SW 1271 (cell line): ENCODE measurements around the gene ZNF761.
"Not testable (repeated sequence)": the region's sequence is repeated elsewhere in the genome, so short reads cannot be mapped to it uniquely, and the experiment has no call there.

Experiments used
- DNase-seq, 2 experiments: peaks; one replicate each; lab custom pipeline; 2025; lab: John Stamatoyannopoulos, UW

ZNF761 gene

DNA sequence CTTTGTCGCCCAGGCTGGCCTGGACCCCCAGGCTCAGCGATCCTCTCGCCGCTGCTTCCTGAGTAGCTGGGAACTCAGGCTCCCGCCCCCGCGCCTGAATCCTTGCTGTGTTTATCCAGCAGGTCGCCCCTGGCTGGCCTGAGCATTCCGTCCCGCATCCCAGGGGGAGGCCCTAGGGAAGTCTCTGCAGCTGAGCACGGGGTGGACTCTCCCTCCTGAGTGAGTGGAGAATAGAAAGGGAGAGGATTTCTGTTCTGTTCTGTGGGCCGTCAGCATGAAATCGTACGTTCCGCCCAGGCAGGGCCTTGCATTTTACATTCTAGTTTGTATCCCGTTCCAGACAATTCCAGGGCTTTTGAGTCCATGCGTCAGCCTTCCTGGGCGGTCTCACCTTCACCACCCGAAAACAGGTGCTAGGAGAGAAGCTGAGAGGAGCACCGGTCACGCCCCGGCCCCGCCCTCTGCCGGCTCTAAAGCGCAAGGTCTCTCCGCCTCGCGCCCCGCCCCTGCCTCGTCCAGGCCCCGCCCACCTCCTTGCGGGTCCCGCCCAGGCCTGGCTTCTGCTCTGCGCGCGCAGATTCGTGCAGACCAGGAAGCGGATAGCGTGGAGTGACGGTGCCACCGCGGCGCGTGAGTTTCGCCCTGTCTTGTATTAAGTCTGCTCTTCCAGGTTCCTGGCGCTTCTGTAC is at the start of gene ZNF761:
ZNF761 (plus strand) TSS at position 586 of the 689 bp plus-strand sequence. CDS start 15,285 bp downstream, outside the sequence.
- peak; percentile 50 to 76 for DNase-seq

DNA sequence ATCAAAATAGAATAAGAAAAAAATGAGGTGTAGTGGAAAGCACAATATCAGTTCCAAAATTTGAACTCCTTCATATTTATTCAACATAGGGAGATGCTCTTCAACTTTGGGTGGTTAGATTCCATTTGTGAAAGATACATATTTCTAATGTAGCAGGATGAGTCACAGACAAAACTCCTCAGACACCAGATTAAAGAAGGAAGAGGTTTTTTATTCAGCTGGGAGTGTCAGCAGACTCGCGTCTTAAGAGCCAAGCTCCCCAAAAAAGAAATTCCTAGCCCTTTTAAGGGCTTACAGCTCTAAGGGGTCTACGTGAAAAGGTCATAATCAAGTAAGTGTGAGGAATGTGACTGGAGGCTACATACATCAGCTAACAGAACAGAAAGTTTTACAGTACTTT is 43.6 kb upstream of the ZNF761 start:
- DNase-seq = no peak

DNA sequence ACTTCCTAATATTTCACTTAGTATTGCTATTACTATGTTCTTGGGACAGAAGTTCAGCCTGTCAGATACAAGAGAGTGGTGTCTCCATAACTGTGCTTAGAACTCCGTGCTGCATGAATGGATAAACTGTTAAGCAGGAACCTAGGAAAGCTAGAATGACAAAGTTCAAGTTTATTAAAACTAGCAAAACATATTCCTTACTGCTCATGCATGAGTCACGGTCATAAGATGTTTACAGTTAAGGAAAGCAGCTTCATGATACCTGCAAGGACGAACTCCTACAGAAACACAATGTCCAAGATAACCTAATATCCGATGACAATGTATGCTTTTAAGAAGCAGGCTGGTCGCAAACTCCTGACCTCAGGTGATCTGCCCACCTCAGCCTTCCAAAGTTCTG is 42.9 kb upstream of the ZNF761 start:
- DNase-seq = no peak

DNA sequence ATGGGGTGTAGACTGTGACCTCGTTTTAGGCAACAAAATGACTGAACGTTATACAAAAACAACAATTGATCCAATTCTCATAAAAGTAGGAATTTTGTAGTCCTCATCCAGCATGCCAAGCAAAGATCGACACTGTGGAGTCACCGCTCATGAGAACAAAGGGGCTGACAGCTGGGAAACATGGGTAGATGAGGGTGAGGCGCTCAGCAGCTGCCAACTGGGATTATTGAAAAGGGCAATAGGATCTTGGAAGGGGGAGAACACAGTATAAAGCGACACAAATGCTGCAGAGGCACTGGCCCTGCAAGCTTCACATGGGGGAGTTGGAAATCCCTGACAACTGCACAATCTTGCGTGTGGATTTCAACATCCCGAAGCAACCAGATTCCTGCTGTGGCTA is 42.2 kb upstream of the ZNF761 start:
- no peak for DNase-seq

DNA sequence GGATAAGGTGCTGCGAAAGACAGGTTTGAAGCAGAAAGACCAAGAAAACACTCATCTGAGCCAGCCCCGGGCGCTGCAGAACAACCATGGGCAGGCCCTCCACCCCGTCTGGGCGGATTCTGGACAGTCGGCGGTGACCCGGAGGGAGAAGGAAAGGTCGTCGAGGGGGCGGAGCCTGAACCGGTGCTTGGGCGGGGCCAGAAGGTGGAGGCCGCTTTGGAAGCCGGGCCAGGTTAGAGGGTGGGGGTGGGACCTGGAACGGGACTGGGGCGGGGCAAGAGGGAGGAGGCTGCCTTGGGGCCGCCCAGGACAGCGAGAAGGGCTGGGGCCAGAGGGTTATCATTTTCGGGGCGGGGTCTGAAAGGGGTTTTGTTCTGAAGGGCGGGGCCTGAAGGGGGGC is 41.8 kb upstream of the ZNF761 start:
- DNase-seq = no peak

DNA sequence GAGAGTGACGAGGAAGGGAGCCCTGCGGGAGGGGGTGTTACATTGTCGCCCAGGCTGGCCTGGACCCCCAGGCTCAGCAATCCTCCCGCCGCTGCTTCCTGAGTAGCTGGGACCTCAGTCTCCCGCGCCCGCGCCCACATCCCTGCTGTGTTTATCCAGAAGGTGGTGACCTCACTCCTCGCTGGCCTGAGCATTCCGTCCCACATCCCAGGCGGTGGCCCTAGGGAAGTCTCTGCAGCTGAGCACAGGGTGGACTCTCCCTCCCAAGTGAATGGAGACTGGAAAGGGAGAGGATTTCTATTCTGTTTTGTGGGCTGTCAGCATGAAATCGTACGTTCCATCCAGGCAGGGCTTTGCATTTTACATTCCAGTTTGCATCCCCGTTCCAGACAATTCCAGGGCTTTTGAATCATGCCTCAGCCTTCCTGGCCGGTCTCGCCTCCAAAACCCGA is 37.2 kb upstream of the ZNF761 start:
- DNase-seq = no peak

DNA sequence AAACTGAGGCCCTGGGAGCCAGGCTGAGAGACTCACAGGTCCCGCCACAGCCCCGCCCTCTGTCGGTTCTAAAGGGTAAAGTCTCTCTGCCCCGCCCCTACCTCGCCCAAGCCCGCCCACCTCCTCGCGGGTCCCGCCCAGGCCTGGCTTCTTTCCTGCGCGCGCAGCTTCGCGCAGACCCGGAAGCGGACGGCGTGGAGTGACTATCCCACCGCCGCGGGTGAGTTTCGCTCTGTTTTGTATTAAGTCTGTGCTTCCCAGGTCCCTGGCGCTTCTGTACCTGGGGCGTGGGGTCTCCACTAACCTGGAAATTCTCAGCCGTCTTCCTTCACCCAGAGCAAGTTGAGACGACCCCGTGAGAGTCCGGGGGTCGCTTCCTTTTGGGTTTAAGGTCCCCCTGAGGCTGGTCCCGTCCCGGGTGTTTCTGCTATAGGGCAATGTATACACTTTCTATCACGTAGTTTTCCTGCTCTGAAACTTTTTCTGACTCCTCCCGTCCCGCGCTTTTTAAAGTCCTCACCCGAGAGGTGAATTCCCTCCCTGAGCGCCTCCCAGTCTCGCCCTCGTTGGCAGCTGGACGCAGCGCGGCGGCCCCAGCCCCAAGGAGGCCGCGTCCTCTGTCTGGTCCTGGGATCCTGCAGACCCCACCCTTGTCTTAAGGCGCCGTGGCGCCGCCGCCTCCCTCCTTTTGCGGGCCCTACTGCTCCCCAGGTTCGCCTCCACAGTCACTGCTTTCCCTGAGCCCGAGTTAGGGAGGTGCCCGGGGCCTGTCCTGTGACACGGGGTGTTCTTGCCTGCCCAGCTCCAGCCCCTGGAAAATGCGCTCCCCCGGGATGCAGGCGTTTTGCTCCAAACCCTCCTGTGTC is 36.6 kb upstream of the ZNF761 start, which contains the start of gene ZNF765:
ZNF765 (plus strand) TSS at position 176 of the 866 bp plus-strand sequence. CDS start 2,867 bp downstream, outside the sequence.
- DNase-seq = peak; percentile 33 to 73

DNA sequence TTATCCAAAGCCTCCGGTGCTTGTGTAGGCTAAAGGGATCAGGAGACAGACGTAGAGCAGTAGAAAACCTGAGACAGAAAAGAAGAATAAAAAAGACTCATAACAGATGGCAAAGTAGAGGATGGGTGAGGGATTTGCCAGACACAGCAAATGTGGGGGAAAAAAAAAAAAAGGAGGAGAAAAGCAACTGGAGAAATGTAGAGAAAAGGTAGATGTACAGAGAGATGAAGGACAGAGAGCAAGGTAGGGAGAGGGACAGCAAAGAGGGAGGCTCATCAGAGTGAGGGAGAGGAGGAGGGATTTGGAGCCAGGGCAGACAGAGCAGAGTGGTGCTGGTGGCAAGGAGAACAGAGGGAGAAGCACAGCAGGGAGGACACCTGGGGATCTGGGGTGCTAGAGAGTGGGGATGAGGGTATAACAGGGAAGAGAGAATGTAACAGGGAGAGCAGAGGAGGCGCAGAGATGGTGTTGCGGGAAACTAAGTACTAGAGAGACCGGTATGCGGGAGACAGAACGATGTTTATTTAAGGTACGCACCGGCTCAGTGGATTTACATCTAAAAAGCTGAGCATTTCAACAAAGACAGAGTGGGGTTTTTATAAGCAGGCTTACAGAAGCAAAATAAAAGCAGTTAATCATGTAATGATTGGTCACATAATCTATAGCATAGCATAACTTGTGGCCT is 35.8 kb upstream of the ZNF761 start:
- DNase-seq = not testable (repeated sequence)

DNA sequence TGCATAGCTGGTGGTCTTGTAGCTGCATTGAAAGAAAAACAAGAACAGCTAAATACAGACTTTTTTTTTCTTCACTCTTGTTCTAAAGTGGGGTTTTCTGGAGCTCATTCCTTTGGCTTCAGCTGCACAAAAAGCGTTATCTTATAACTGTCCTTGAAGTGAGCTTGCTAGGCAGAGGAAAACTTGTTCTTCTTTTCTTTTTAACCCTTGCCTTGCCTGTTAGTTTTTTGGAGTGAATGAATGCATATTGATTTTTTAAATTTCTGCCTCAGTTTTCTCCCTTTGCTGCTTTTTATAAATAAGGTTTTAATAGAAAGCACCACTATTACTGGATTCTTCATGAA is 35.3 kb upstream of the ZNF761 start:
- no peak for DNase-seq

DNA sequence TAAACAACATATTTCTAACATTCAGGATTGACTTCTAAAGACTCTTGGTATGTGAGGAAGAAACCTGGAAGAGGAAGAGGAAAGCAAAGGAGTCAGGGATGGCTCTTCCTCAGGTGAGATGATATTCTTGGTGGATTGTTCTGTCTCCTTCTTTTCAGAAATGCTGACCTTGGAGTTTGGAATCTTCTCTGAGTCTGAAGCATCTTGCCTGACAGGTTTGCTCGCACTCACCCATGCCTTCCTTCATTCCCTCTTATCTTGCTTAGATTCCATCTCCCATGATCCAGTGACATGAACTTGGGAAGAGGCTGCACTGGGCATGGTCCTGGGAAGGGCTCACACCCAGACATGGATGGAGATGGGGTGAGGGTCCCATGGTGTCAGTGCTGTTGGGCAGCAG is 33.9 kb upstream of the ZNF761 start:
- DNase-seq = not testable (repeated sequence)

DNA sequence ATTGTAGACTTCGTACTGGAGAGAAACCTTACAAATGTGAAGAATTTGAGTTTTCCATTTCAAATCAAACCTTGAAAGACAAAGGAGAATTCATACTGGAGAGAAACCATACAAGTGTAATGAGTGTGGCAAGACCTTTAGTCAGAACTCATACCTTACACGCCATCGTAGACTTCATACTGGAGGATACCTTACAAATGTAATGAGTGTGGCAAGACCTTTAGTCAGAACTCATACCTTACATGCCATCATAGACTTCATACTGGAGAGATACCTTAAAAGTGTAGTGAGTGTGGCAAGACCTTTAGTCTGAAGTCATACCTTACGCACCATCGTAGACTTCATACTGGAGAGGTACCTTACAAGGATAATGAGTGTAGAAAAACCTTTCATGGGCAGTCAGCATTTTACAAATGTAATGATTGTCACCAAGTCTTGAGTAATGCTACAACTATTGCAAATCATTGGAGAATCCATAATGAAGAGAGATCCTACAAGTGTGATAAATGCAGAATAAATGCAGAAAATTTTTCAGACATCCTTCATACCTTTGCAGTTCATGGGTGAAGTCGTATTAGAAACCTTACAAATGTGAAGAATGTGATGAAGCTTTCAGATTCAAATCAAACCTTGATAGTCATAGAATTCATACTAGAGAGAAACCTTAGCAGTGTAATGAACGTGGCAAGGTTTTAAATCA is 22.1 kb upstream of the ZNF761 start:
- DNase-seq = no peak

DNA sequence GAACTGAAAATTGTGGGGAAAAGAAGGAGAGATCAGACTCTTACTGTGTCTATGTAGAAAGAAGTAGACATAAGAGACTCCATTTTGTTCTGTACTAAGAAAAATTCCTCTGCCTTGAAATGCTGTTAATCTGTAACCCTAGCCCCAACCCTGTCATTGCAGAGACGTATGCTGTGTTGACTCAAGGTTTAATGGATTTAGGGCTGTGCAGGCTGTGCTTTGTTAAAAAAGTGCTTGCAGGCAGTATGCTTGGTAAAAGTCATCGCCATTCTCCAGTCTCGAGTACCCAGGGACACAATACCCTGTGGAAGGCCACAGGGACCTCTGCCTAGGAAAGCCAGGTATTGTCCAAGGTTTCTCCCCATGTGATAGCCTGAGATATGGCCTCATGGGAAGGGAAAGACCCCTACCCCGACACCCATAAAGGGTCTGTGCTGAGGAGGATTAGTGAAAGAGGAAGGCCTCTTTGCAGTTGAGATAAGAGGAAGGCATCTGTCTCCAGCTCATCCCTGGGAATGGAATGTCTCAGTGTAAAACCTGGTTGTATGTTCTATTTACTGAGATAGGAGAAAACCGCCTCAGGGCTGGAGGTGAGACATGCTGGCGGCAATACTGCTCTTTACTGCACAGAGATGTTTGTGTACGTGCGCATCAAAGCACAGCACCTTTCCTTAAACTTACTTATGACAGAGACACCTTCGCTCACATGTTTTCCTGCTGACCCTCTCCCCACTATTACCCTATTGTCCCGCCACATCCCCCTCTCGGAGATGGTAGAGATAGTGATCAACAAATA is 11.1 kb upstream of the ZNF761 start:
- not testable (repeated sequence) for DNase-seq

DNA sequence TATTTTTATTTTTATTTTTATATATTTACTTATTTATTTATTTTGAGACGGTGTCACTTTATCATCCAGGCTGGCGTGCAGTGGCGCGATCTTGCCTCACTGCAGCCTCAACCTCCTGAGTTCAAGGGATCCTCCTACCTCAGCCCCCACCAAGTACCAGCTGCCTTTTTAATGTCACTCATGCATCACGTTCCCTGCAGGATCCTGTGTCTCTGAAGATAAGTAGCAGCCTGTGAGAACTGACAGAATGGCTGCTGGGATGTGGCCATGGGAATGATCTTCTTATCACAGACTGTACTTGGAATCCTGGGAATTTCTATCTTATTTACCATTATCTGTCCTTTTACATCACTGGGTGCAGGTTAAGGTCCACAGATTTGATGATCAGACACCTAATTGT is 9.2 kb upstream of the ZNF761 start:
- no peak for DNase-seq

DNA sequence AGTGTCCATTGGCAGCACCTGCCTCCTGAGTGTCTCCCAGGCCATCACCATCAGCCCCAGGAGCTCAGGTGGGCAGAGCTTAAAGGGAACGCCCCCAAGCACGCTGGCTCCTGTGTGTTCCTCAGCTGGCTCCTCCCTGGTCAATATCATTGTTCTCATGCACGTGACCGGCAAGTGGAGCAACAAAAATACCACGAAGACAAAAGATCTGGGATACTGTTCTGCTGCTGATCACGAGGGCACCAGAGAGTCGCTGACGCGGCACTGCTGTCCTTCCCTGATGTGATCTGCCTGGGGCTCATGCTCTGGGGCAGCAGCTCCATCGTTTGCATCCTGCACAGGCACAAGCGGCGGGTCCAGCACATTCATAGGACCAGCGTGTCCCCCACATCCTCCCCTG is 8.7 kb upstream of the ZNF761 start:
- DNase-seq = not testable (repeated sequence)

DNA sequence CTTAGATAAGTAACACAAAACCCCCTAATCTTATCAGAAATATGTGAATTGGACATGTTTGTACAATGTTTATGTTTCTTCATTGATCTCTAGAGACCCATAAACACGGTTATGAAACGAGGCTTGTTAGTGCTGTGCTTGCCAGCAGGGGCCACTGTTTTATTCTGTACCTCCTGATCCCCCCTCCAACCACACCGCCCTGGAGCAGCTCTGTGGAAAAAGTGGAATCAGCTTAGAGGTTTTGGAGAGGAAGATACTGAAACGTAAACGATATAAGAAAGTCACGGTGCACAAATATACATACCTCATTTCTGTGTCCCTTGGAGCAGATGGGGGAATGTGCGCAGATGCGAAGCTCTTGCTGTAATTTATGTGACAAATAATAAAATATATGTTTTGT is 8.1 kb upstream of the ZNF761 start:
- not testable (repeated sequence) for DNase-seq

DNA sequence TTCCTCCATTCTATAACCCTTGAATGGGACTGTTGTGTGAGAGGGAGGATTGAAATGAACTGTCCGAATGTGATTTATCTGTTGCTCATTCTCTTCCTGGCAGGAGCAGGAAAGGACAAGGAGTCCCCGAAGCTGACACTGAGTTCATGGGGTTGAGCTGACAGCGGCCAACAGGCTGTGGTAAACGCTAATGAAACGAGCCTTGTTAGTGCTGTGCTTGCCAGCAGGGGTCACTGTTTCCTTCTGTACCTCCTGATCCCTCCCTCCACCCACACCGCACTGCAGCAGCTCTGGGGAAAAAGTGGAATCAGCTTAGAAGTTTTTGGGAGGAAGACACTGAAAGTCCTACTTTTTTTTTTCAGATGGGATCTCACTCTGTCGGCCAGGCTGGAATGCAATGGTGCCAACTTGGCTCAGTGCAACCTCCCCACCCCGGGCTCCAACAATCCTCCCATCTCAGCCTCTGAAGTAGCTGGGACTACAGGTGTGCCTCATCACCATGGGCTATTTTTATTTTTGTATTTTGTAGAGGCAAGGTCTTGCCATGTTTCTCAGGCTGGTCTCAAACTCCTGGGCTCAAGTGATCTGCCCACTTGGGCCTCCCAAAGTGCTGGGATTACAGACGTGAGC is 6.7 kb upstream of the ZNF761 start:
- no peak for DNase-seq

DNA sequence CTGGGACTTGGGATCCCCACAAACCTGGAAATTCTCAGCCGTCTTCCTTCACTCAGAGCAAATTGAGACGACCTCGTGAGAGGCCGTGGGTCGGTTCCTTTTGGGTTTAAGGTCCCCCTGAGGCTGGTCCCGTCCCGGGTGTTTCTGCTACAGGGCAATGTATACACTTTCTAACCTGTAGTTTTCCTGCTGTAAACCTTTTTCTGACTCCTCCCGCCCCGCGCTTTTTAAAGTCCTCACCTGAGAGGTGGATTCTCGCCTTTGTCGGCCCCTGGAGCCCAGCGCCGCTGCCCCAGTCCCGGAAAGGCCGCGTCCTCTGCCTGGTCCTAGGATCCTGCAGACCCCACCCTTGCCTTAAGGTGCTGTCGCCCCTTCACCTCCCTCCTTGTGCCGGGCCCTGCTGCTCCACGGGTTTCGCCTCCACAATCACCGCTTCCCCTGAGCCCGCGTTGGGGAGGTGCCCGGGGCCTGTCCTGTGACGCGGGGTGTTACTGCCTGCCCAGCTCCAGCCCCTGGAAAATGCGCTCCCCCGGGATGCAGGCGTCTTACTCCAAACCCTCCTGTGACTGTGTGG is 391 bp downstream of the ZNF761 start:
- DNase-seq = no peak

DNA sequence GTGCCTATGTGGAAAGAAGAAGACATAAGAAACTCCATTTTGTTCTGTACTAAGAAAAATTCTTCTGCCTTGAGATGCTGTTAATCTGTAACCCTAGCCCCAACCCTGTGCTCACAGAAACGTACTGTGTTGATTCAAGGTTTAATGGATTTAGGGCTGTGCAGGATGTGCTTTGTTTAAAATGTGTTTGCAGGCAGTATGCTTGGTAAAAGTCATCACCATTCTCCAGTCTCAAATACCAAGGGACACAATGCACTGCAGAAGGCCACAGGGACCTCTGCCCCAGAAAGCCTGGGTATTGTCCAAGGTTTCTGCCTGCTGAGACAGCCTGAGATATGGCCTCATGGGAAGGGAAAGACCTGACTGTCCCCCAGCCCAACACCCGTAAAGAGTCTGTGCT is 12.0 kb downstream of the ZNF761 start:
- DNase-seq = not testable (repeated sequence)

DNA sequence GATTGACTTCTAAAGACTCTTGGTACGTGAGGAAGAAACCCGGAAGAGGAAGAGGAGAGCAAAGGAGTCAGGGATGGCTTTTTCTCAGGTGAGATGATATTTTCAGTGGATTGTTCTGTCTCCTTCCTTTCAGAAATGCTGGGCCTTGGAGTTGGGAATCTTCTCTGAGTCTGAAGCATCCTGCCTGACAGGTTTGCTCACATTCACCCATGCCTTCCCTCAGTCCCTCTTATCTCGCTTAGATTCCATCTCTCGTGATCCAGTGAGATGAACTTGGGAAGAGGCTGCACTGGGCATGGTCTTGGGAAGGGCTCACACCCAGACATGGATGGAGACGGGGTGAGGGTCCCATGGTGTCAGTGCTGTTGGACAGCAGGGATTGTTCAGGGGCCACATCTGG is 15.4 kb downstream of the ZNF761 start:
- DNase-seq = not testable (repeated sequence)

DNA sequence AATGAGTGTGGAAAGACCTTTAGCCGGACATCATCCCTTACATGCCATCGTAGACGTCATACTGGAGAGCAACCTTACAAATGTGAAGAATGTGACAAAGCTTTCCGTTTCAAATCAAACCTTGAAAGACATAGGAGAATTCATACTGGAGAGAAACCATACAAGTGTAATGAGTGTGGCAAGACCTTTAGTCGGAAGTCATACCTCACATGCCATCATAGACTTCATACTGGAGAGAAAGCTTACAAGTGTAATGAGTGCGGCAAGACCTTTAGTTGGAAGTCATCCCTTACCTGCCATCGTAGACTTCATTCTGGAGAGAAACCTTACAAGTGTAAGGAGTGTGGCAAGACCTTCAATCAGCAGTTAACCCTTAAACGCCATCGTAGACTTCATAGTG is 24.0 kb downstream of the ZNF761 start:
- no peak for DNase-seq
